SK-N-SH (cell line): ENCODE results near the gene MEGF6. TPM values are rescaled to one million over a fixed set of nuclear protein-coding genes. Genes with fewer than 3 reads are reported as not detected.
A peak's percentile ranks its signal among the peaks of the same experiment; 100 is the strongest.

Experiments
- CTCF ChIA-PET: fragments of 300-600, 350-600 bp; formaldehyde crosslinking; extraction: SDS; loops from one replicate; lab custom pipeline; 2021; lab: Yijun Ruan, JAX
- POLR2A ChIA-PET: fragments of 350-600 bp; sonication (Branson Sonifier 250); formaldehyde crosslinking; extraction: SDS; loops from one replicate; lab custom pipeline; 2020; ENCODE audit warnings: antibody characterized with exemption, inconsistent platforms; lab: Yijun Ruan, JAX
- DNase-seq: peaks from one replicate; pipeline ENCODE4 v3.0.0; 2012
- H2AFZ ChIP-seq: fragments of 200-600 bp; sonication (generic); 2 replicates; pipeline ENCODE4 v1.8.1; 2016; ENCODE audit warnings: antibody characterized with exemption, mild to moderate bottlenecking, low read depth
- H3F3A ChIP-seq: fragments of 200-600 bp; sonication (generic); replicated peaks from 2 replicates; pipeline ENCODE3; 2016; ENCODE audit warnings: antibody characterized with exemption, mild to moderate bottlenecking; ENCODE audit not compliant: insufficient read depth
- H3K27ac ChIP-seq, 2 experiments: fragments of 200-500 bp in 1 of 2; fragments of 200-600 bp in 1 of 2; sonication (Bioruptor generic) in 1 of 2; sonication (generic), shearing (Covaris generic) in 1 of 2; 2 replicates each; pipeline versions ENCODE4 v1.5.1 to v1.6.1; 2014 to 2016; ENCODE audit warnings: low read depth in 2 of 2, inconsistent platforms in 1 of 2, low read length in 1 of 2, mild to moderate bottlenecking in 1 of 2, mixed read lengths in 1 of 2
- H3K27me3 ChIP-seq: fragments of 200-600 bp; sonication (generic), shearing (Covaris generic); 2 replicates; pipeline ENCODE4 v1.6.1; 2016; ENCODE audit warnings: mixed run types; ENCODE audit not compliant: insufficient read depth
- H3K36me3 ChIP-seq, 2 experiments: fragments of 200-500 bp in 1 of 2; fragments of 200-600 bp in 1 of 2; sonication (Bioruptor generic) in 1 of 2; sonication (generic) in 1 of 2; replicated peaks in 1 of 2; 2 replicates each; pipeline versions ENCODE3 to v1.5.1; 2014 to 2016; ENCODE audit warnings: low read length in 1 of 2, mild to moderate bottlenecking in 1 of 2; ENCODE audit not compliant: insufficient read depth in 2 of 2, control insufficient read depth in 1 of 2
- H3K4me1 ChIP-seq, 2 experiments: fragments of 200-500 bp in 1 of 2; fragments of 200-600 bp in 1 of 2; sonication (Bioruptor generic) in 1 of 2; sonication (generic), shearing (Covaris generic) in 1 of 2; 2 replicates each; pipeline versions ENCODE4 v1.5.1 to v1.6.1; 2014 to 2016; ENCODE audit warnings: low read depth in 1 of 2, low read length in 1 of 2, mixed run types in 1 of 2; ENCODE audit not compliant: insufficient read depth in 2 of 2, control insufficient read depth in 1 of 2
- H3K4me2 ChIP-seq: fragments of 200-600 bp; sonication (generic), shearing (Covaris generic); 2 replicates; pipeline ENCODE4 v1.6.1; 2017; ENCODE audit warnings: mixed run types
- H3K4me3 ChIP-seq, 2 experiments: fragments of 200-500 bp in 1 of 2; fragments of 200-600 bp in 1 of 2; sonication (Bioruptor generic) in 1 of 2; sonication (generic), shearing (Covaris generic) in 1 of 2; 2 replicates each; pipeline versions ENCODE4 v1.5.1 to v1.8.1; 2014 to 2016; ENCODE audit warnings: low read depth in 2 of 2, inconsistent platforms in 1 of 2, low read length in 1 of 2, mild to moderate bottlenecking in 1 of 2, mixed read lengths in 1 of 2, moderate library complexity in 1 of 2
- H3K79me2 ChIP-seq: fragments of 200-600 bp; sonication (generic); 2 replicates; pipeline ENCODE4 v1.8.1; 2017; ENCODE audit warnings: mild to moderate bottlenecking; ENCODE audit not compliant: insufficient read depth
- H3K9ac ChIP-seq: fragments of 200-600 bp; sonication (generic); 2 replicates; pipeline ENCODE4 v1.6.1; 2017; ENCODE audit warnings: mixed run types
- H3K9me2 ChIP-seq: fragments of 200-600 bp; sonication (generic); 2 replicates; pipeline ENCODE4 v1.6.1; 2017; ENCODE audit warnings: mixed run types
- H3K9me3 ChIP-seq: fragments of 200-600 bp; sonication (generic); 2 replicates; pipeline ENCODE4 v1.6.1; 2017; ENCODE audit warnings: mixed run types, mild to moderate bottlenecking, moderate library complexity
- H4K20me1 ChIP-seq: fragments of 200-600 bp; sonication (generic); 2 replicates; pipeline ENCODE4 v1.6.1; 2017; ENCODE audit warnings: mild to moderate bottlenecking, mixed run types; ENCODE audit not compliant: insufficient read depth
- EP300 ChIP-seq, 2 experiments: IDR thresholded peaks; 2 replicates each; pipeline versions ENCODE4 v1.4.0 to v1.6.1; 2012; ENCODE audit warnings: borderline replicate concordance in 1 of 2, low read depth in 1 of 2, low read length in 1 of 2
- EZH2phosphoT487 ChIP-seq: fragments of 200-600 bp; sonication (generic); IDR thresholded peaks from 2 replicates; pipeline ENCODE4 v1.6.1; 2017; ENCODE audit warnings: low read depth, mixed run types, mild to moderate bottlenecking, antibody characterized with exemption, moderate library complexity, borderline replicate concordance
- FOXJ3 ChIP-seq: sonication (generic); formaldehyde crosslinking; IDR thresholded peaks from 2 replicates; pipeline ENCODE4 v1.5.1; 2020; ENCODE audit warnings: mild to moderate bottlenecking, missing genetic modification reagents
- FOXM1 ChIP-seq: IDR thresholded peaks from 2 replicates; pipeline ENCODE4 v1.4.0; 2012; ENCODE audit warnings: low read depth, mild to moderate bottlenecking
- GABPA ChIP-seq: IDR thresholded peaks from 2 replicates; pipeline ENCODE4 v1.4.0; 2012; ENCODE audit warnings: low read depth, mild to moderate bottlenecking
- JUND ChIP-seq: IDR thresholded peaks from 2 replicates; pipeline ENCODE4 v1.4.0; 2012
- MEF2A ChIP-seq: IDR thresholded peaks from 2 replicates; pipeline ENCODE4 v1.4.0; 2012; ENCODE audit warnings: low read depth, borderline replicate concordance
- MXI1 ChIP-seq: IDR thresholded peaks from 2 replicates; pipeline ENCODE4 v1.6.1; 2012; ENCODE audit warnings: mild to moderate bottlenecking, low read depth, low read length, improper control_type of control experiment
- NFIC ChIP-seq: IDR thresholded peaks from 2 replicates; pipeline ENCODE4 v1.4.0; 2012; ENCODE audit warnings: borderline replicate concordance
- RAD21 ChIP-seq: IDR thresholded peaks from 2 replicates; pipeline ENCODE4 v1.6.1; 2012; ENCODE audit warnings: mild to moderate bottlenecking, low read length
- SMC3 ChIP-seq: IDR thresholded peaks from 2 replicates; pipeline ENCODE4 v1.6.1; 2012; ENCODE audit warnings: low read depth, low read length, improper control_type of control experiment
- TAF1 ChIP-seq: IDR thresholded peaks from 2 replicates; pipeline ENCODE4 v1.6.1; 2012; ENCODE audit warnings: low read depth, mild to moderate bottlenecking, low read length, moderate library complexity, borderline replicate concordance
- TCF12 ChIP-seq: IDR thresholded peaks from 2 replicates; pipeline ENCODE4 v1.4.0; 2012
- USF1 ChIP-seq: IDR thresholded peaks from 2 replicates; pipeline ENCODE4 v1.4.0; 2012; ENCODE audit warnings: low read depth, borderline replicate concordance
- YY1 ChIP-seq: IDR thresholded peaks from 2 replicates; pipeline ENCODE4 v1.4.0; 2012; ENCODE audit warnings: low read depth, mild to moderate bottlenecking
- WGBS: methylation state at CpG from one replicate; pipeline ENCODE4 v1.1.6; 2017; ENCODE audit warnings: low lambda C conversion rate; 5-methylcytosine and 5-hydroxymethylcytosine counted together
- polyA plus RNA-seq, 3 experiments: library from polyadenylated mRNA; depleted of rRNA; stranded (reverse); fragments of >200 nt; gene quantifications; 2 replicates each; pipeline ENCODE4 v1.2.3, GENCODE V29; 2012
- TF ChIP-seq, protein P1 (sequence below): IDR thresholded peaks from 2 replicates; pipeline ENCODE4 v1.6.1; 2012; ENCODE audit warnings: mild to moderate bottlenecking, low read depth, low read length, moderate library complexity
- TF ChIP-seq, protein P2 (sequence below): fragments of 150-350 bp; IDR thresholded peaks from 2 replicates; pipeline ENCODE4 v1.6.1; 2016; ENCODE audit warnings: mild to moderate bottlenecking, low read depth, low read length

Gene MEGF6
- polyA plus RNA-seq, 1 of the 3 experiments (the other 2 are of a cell fraction), result 7.6 TPM

GRCh38 chr1:3601743-3602142 lies 9.6 kb downstream of the MEGF6 start:
- ChIA-PET CTCF (interaction anchor here (1.1 to 2.2 kb wide), 2 partner anchors 19 to 111 kb away, joined by 4 to 7 read pairs; no protein-coding TSS in a partner anchor), POLR2A (no interaction called here)
- TF ChIP-seq USF1 (no peak), SMC3 (no peak), MXI1 (no peak), RAD21 (no peak), NFIC (no peak), EP300 (IDR thresholded peaks at IDR 0.05; ENCODE audit: borderline replicate concordance in 1 of 2, low read depth in 1 of 2, low read length in 1 of 2) (no peak), MEF2A (no peak), TAF1 (no peak), TCF12 (no peak), FOXM1 (no peak), JUND (no peak), FOXJ3 (no peak), YY1 (no peak), EZH2phosphoT487 (no peak)
- TF ChIP-seq, protein P1, sequence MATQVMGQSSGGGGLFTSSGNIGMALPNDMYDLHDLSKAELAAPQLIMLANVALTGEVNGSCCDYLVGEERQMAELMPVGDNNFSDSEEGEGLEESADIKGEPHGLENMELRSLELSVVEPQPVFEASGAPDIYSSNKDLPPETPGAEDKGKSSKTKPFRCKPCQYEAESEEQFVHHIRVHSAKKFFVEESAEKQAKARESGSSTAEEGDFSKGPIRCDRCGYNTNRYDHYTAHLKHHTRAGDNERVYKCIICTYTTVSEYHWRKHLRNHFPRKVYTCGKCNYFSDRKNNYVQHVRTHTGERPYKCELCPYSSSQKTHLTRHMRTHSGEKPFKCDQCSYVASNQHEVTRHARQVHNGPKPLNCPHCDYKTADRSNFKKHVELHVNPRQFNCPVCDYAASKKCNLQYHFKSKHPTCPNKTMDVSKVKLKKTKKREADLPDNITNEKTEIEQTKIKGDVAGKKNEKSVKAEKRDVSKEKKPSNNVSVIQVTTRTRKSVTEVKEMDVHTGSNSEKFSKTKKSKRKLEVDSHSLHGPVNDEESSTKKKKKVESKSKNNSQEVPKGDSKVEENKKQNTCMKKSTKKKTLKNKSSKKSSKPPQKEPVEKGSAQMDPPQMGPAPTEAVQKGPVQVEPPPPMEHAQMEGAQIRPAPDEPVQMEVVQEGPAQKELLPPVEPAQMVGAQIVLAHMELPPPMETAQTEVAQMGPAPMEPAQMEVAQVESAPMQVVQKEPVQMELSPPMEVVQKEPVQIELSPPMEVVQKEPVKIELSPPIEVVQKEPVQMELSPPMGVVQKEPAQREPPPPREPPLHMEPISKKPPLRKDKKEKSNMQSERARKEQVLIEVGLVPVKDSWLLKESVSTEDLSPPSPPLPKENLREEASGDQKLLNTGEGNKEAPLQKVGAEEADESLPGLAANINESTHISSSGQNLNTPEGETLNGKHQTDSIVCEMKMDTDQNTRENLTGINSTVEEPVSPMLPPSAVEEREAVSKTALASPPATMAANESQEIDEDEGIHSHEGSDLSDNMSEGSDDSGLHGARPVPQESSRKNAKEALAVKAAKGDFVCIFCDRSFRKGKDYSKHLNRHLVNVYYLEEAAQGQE, result no peak
- WGBS, result 74% methylated on average over 10 of the region's 16 CpGs
- H3K27me3 ChIP-seq, result no peaks in the 10 kb centered on the region
- no peaks in the 10 kb centered on the region for H3K9me3 ChIP-seq
- no peaks in the 10 kb centered on the region for H3K79me2 ChIP-seq
- no peak overlapping the region for H2AFZ ChIP-seq
- no peaks in the 10 kb centered on the region for H3F3A ChIP-seq
- no peak overlapping the region for H3K4me2 ChIP-seq
- no peaks in the 10 kb centered on the region for H3K36me3 ChIP-seq
- H3K4me3 ChIP-seq, result no peak overlapping the region
- no peak overlapping the region for H3K9ac ChIP-seq
- no peaks in the 10 kb centered on the region for H3K9me2 ChIP-seq
- DNase-seq, result no peak
- H3K4me1 ChIP-seq, result peaks cover 0 to 23% of the 10 kb centered on the region in 2 experiments; a peak in 1 of 4 replicates
- H4K20me1 ChIP-seq, result no peaks in the 10 kb centered on the region
- no peak overlapping the region for H3K27ac ChIP-seq

- CTCF ChIA-PET, result interaction anchor here (0.7 to 3.0 kb wide), 9 partner anchors 10 to 83 kb away, joined by 3 to 17 read pairs (median 4); partner anchors contain the start of gene MEGF6
- no peak for DNase-seq
- no peaks in the 10 kb centered on the region for H3F3A ChIP-seq
- no peak overlapping the region for H3K9ac ChIP-seq
- H2AFZ ChIP-seq, result no peak overlapping the region
- H3K79me2 ChIP-seq, result no peaks in the 10 kb centered on the region
- no peaks in the 10 kb centered on the region for H3K36me3 ChIP-seq
- no peak for TF ChIP-seq EP300 (IDR thresholded peaks at IDR 0.05; ENCODE audit: borderline replicate concordance in 1 of 2, low read depth in 1 of 2, low read length in 1 of 2)
- TF ChIP-seq, protein P2, sequence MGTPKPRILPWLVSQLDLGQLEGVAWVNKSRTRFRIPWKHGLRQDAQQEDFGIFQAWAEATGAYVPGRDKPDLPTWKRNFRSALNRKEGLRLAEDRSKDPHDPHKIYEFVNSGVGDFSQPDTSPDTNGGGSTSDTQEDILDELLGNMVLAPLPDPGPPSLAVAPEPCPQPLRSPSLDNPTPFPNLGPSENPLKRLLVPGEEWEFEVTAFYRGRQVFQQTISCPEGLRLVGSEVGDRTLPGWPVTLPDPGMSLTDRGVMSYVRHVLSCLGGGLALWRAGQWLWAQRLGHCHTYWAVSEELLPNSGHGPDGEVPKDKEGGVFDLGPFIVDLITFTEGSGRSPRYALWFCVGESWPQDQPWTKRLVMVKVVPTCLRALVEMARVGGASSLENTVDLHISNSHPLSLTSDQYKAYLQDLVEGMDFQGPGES, result no peak
- no peak for TF ChIP-seq GABPA
- TF ChIP-seq, all 33 proteins: peak for 0
- WGBS, result 58% methylated on average over 3 of the region's 10 CpGs
- peak overlapping the region in 1 of 2 experiments; percentile 74; a peak in 1 of 4 replicates for H3K27ac ChIP-seq
- POLR2A ChIA-PET, result no interaction called here
- peaks cover 0 to 23% of the 10 kb centered on the region in 2 experiments; a peak in 1 of 4 replicates for H3K4me1 ChIP-seq
- H4K20me1 ChIP-seq, result no peaks in the 10 kb centered on the region
- H3K4me3 ChIP-seq, result no peak overlapping the region
- H3K4me2 ChIP-seq, result no peak overlapping the region
- no peaks in the 10 kb centered on the region for H3K27me3 ChIP-seq
- H3K9me2 ChIP-seq, result no peaks in the 10 kb centered on the region
- no peaks in the 10 kb centered on the region for H3K9me3 ChIP-seq
Observed at GRCh38 chr1:3600354-3600753, 11.0 kb downstream of the MEGF6 start.
